Umbilical cord (tissue), 2 donors: ENCODE data around the gene ATF3. TPM values are rescaled to one million over a fixed set of nuclear protein-coding genes. Genes with fewer than 3 reads are reported as not detected.
"Not testable (repeated sequence)": the region's sequence is repeated elsewhere in the genome, so short reads cannot be mapped to it uniquely, and the experiment has no call there.

ENCODE experiments used
- DNase-seq: peaks from one replicate; pipeline ENCODE4 v3.0.0-alpha.2; 2015; ENCODE audit warnings: low spot score
- total RNA-seq: library from RNA; depleted of rRNA; stranded (reverse); fragments of >200 nt; gene quantifications from one replicate; pipeline ENCODE4 v1.2.3, GENCODE V29; 2014; ENCODE audit warnings: low replicate concordance; ENCODE audit not compliant: insufficient read depth

ATF3 gene
- total RNA-seq, 1 donor from 2014 or later = 82.1 TPM

- DNase-seq = no peak
Measured at GRCh38 chr1:212625781-212626450, 17.4 kb downstream of the ATF3 start.

GRCh38 chr1:212628046-212628445 is 19.5 kb downstream of the ATF3 start:
- peak; percentile 85 for DNase-seq

- no peak for DNase-seq
Measured at GRCh38 chr1:212628813-212629415, 20.4 kb downstream of the ATF3 start.

GRCh38 chr1:212629450-212630157 is 21.0 kb downstream of the ATF3 start:
- DNase-seq = no peak

GRCh38 chr1:212630158-212630900 is 21.8 kb downstream of the ATF3 start:
- peak; percentile 61 for DNase-seq

GRCh38 chr1:212633161-212633560 is 24.6 kb downstream of the ATF3 start:
- DNase-seq = no peak

GRCh38 chr1:212634252-212634651 is 25.7 kb downstream of the ATF3 start:
- DNase-seq = no peak

- peak; percentile 54 for DNase-seq
Measured at GRCh38 chr1:212635141-212635631, 26.6 kb downstream of the ATF3 start.

- no peak for DNase-seq
Measured at GRCh38 chr1:212637902-212638301, 29.3 kb downstream of the ATF3 start.

GRCh38 chr1:212638492-212639151 is 30.1 kb downstream of the ATF3 start:
- DNase-seq = peak; percentile 72

GRCh38 chr1:212639524-212639923 is 31.0 kb downstream of the ATF3 start:
- DNase-seq = not testable (repeated sequence)

- no peak for DNase-seq
Measured at GRCh38 chr1:212640223-212640878, 31.8 kb downstream of the ATF3 start.

GRCh38 chr1:212641956-212642355 is 33.4 kb downstream of the ATF3 start:
- DNase-seq = no peak

GRCh38 chr1:212643877-212644276 is 35.3 kb downstream of the ATF3 start:
- DNase-seq = no peak

GRCh38 chr1:212644866-212645545 is 36.4 kb downstream of the ATF3 start:
- DNase-seq = no peak

GRCh38 chr1:212645546-212646543 is 37.3 kb downstream of the ATF3 start:
- no peak for DNase-seq

- no peak for DNase-seq
Measured at GRCh38 chr1:212646588-212646987, 38.0 kb downstream of the ATF3 start.

GRCh38 chr1:212647004-212647403 is 38.4 kb downstream of the ATF3 start:
- DNase-seq = no peak

- no peak for DNase-seq
Measured at GRCh38 chr1:212648431-212648830, 39.9 kb downstream of the ATF3 start.
